Gastrocnemius medialis (tissue), 4 donors: Measurements from ENCODE around the gene SLC17A8. TPM values are rescaled to one million over a fixed set of nuclear protein-coding genes. Genes with fewer than 3 reads are reported as not detected.

ENCODE experiments used
- ATAC-seq, 2 donors: fragments of 150-250 bp; one replicate each; pipeline ENCODE4 v1.9.1; 2016
- DNase-seq, 2 donors: peaks; one replicate each; pipeline ENCODE4 v3.0.0-alpha.2; 2019
- H3K27ac ChIP-seq, 4 donors: fragments of 200-600 bp; sonication (generic); 1 replicate in 1 of 4; 2 replicates in 3 of 4; pipeline ENCODE4 v1.5.1; 2016 to 2018; ENCODE audit warnings: mild to moderate bottlenecking in 2 of 4, moderate library complexity in 1 of 4
- H3K27me3 ChIP-seq, 3 donors: fragments of 200-600 bp; sonication (generic) in 2 of 3; 1 replicate in 1 of 3; 2 replicates in 2 of 3; pipeline versions ENCODE4 v1.5.1 to v1.6.0; 2016 to 2019; ENCODE audit warnings: mild to moderate bottlenecking in 1 of 3, moderate library complexity in 1 of 3
- H3K36me3 ChIP-seq, 2 donors: fragments of 200-600 bp; sonication (generic) in 1 of 2; one replicate each; pipeline ENCODE4 v1.5.1; 2017 to 2018
- H3K4me1 ChIP-seq, 2 donors: fragments of 200-600 bp; sonication (generic) in 1 of 2; one replicate each; pipeline ENCODE4 v1.5.1; 2016 to 2017; ENCODE audit warnings: mild to moderate bottlenecking in 2 of 2
- H3K4me3 ChIP-seq, 4 donors: fragments of 200-600 bp; sonication (generic) in 3 of 4; 1 replicate in 1 of 4; 2 replicates in 3 of 4; pipeline ENCODE4 v1.5.1; 2016 to 2019; ENCODE audit warnings: mild to moderate bottlenecking in 2 of 4
- H3K9me3 ChIP-seq, 3 donors: fragments of 200-600 bp; sonication (generic) in 2 of 3; 1 replicate in 1 of 3; 2 replicates in 2 of 3; pipeline ENCODE4 v1.5.1; 2016 to 2019
- POLR2A ChIP-seq, 2 donors: fragments of 450-650 bp; IDR thresholded peaks; one replicate each; pipeline ENCODE4 v1.6.1; 2017; ENCODE audit warnings: antibody characterized with exemption in 2 of 2, mild to moderate bottlenecking in 2 of 2, moderate library complexity in 2 of 2
- in situ Hi-C, 4 donors: fragments of 200-750 bp; cut with MboI; loops; one replicate each; pipeline versions ENCODE4 v1.15.0 to v1.8.0; 2017; ENCODE audit warnings: low sequenced_read_pairs in 4 of 4
- intact Hi-C: fragments of 100-400 bp; cut with DNase I; formaldehyde crosslinking; loops from one replicate; pipeline ENCODE4 v1.15.1; 2023; ENCODE audit warnings: low total_unique reads
- total RNA-seq, 4 donors: library from RNA; depleted of rRNA; stranded (reverse); fragments of >200 nt; gene quantifications; one replicate each; pipeline versions ENCODE4 v1.1.0 to v1.2.3, GENCODE V29; 2016
- TF ChIP-seq, protein P1 (sequence below), 5 experiments: fragments of 450-650 bp in 3 of 5; fragments of 200-600 bp in 2 of 5; sonication (generic) in 2 of 5; IDR thresholded peaks in 4 of 5; conservative IDR thresholded peaks in 1 of 5; 1 replicate in 4 of 5; 2 replicates in 1 of 5; pipeline ENCODE4 v1.5.1; 2016 to 2019; ENCODE audit warnings: antibody characterized with exemption in 5 of 5, mild to moderate bottlenecking in 3 of 5, moderate library complexity in 3 of 5

Gene SLC17A8
- total RNA-seq, 4 donors from 2014 or later = 0.31 TPM; not detected in 3

GRCh38 chr12:100346660-100347059 lies 10.2 kb upstream of the SLC17A8 start:
- no peaks in the 10 kb centered on the region for H3K9me3 ChIP-seq
- intact Hi-C loops (loop anchor here (10.0 kb wide), 1 partner anchor 388 kb away; no protein-coding TSS in a partner anchor), in situ Hi-C loops (no loop called here)
- TF ChIP-seq POLR2A (IDR thresholded peaks at IDR 0.05) = no peak
- TF ChIP-seq, protein P1, sequence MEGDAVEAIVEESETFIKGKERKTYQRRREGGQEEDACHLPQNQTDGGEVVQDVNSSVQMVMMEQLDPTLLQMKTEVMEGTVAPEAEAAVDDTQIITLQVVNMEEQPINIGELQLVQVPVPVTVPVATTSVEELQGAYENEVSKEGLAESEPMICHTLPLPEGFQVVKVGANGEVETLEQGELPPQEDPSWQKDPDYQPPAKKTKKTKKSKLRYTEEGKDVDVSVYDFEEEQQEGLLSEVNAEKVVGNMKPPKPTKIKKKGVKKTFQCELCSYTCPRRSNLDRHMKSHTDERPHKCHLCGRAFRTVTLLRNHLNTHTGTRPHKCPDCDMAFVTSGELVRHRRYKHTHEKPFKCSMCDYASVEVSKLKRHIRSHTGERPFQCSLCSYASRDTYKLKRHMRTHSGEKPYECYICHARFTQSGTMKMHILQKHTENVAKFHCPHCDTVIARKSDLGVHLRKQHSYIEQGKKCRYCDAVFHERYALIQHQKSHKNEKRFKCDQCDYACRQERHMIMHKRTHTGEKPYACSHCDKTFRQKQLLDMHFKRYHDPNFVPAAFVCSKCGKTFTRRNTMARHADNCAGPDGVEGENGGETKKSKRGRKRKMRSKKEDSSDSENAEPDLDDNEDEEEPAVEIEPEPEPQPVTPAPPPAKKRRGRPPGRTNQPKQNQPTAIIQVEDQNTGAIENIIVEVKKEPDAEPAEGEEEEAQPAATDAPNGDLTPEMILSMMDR (IDR thresholded peaks at IDR 0.05 in 4 of 5, conservative IDR thresholded peaks at IDR 0.05 in 1 of 5) = no peak
- no peak overlapping the region for H3K27ac ChIP-seq
- H3K4me1 ChIP-seq = no peaks in the 10 kb centered on the region
- no peaks in the 10 kb centered on the region for H3K36me3 ChIP-seq
- no peak for ATAC-seq
- DNase-seq = no peak
- H3K4me3 ChIP-seq = no peak overlapping the region
- H3K27me3 ChIP-seq = no peaks in the 10 kb centered on the region

GRCh38 chr12:100348657-100349454 lies 8.0 kb upstream of the SLC17A8 start:
- ATAC-seq = no peak
- TF ChIP-seq, protein P1 (IDR thresholded peaks at IDR 0.05 in 4 of 5, conservative IDR thresholded peaks at IDR 0.05 in 1 of 5) = peak in 3 of 5 experiments; percentile 20 to 27 (median 25)
- TF ChIP-seq POLR2A (IDR thresholded peaks at IDR 0.05) = no peak
- no peaks in the 10 kb centered on the region for H3K9me3 ChIP-seq
- in situ Hi-C loops (no loop called here), intact Hi-C loops (loop anchor here (10.0 kb wide), 1 partner anchor 386 kb away; no protein-coding TSS in a partner anchor)
- no peak for DNase-seq
- no peaks in the 10 kb centered on the region for H3K4me1 ChIP-seq
- H3K27ac ChIP-seq = no peak overlapping the region
- H3K36me3 ChIP-seq = no peaks in the 10 kb centered on the region
- H3K27me3 ChIP-seq = no peaks in the 10 kb centered on the region
- no peak overlapping the region for H3K4me3 ChIP-seq

- Histone ChIP-seq H3K27me3 (peaks cover 0 to 8% (median 6%) of the 10 kb centered on the region in 3 donors), H3K9me3 (no peaks in the 10 kb centered on the region), H3K4me3 (no peak overlapping the region), H3K4me1 (no peaks in the 10 kb centered on the region), H3K27ac (no peak overlapping the region), H3K36me3 (no peaks in the 10 kb centered on the region)
- TF ChIP-seq, protein P1 (IDR thresholded peaks at IDR 0.05 in 4 of 5, conservative IDR thresholded peaks at IDR 0.05 in 1 of 5) = no peak
- TF ChIP-seq POLR2A (IDR thresholded peaks at IDR 0.05) = no peak
- no peak for ATAC-seq
- in situ Hi-C loops (no loop called here), intact Hi-C loops (no loop called here)
- DNase-seq = no peak
Observed at GRCh38 chr12:100359248-100359647, 2.4 kb downstream of the SLC17A8 start.

DNA sequence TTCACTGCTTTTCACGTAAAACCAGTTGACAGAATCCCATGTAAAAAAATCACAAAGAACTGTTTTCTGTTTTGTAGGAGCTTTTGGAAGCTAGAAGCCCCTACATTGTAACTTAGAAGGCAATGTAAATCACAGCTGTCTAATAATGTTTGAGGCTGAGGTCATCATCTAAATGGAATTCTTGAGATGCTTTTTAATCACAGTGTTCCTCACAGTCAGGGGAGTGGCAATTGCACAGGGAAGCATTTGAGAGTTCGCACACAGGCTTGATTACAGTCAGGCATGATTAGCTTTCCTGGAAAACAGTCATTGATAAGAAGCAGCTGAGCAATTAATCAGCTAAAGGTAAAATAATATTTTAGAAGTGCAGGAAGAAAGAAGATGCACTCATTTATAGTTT lies 2.9 kb downstream of the SLC17A8 start:
- ATAC-seq (no peak), DNase-seq (no peak)
- Histone ChIP-seq H3K27ac (no peak overlapping the region), H3K4me1 (peaks cover 0 to 5% of the 10 kb centered on the region in 2 donors), H3K27me3 (peaks cover 0 to 8% (median 6%) of the 10 kb centered on the region in 3 donors), H3K36me3 (no peaks in the 10 kb centered on the region), H3K9me3 (no peaks in the 10 kb centered on the region), H3K4me3 (no peak overlapping the region)
- intact Hi-C loops = no loop called here
- in situ Hi-C loops = no loop called here
- TF ChIP-seq, protein P1 (IDR thresholded peaks at IDR 0.05 in 4 of 5, conservative IDR thresholded peaks at IDR 0.05 in 1 of 5) = no peak
- no peak for TF ChIP-seq POLR2A (IDR thresholded peaks at IDR 0.05)
